RCC 7860 (cell line): ENCODE data around the gene IBSP.

Source experiments
- DNase-seq: peaks from one replicate; pipeline ENCODE4 v3.0.0-alpha.2; 2015; ENCODE audit warnings: low spot score
- FAIRE-seq: peaks from 2 replicates; lab custom pipeline; 2012; peaks lifted over from hg19 to GRCh38; lab: Jason Lieb, UNC

Gene IBSP

DNA sequence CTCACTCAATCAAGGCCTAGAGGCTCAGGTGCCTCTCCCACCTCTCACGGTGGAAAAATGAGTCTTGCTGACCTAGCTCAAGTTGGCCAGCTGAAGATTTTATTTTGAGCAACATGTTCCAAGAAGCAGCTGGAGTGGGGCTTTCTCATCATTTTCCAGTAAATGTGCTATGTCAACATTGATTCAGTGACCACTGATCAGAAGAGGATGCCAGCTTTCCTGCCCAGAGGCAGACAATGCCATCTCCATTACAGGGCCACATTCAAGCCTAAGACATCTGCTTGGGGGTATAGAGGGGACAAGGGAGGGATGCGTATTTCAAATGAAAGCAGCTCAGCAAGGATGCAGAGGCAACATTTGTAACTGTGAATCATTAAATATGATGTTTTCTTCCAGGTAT lies 36.4 kb downstream of the IBSP start:
- DNase-seq (no peak), FAIRE-seq (no peak)

DNA sequence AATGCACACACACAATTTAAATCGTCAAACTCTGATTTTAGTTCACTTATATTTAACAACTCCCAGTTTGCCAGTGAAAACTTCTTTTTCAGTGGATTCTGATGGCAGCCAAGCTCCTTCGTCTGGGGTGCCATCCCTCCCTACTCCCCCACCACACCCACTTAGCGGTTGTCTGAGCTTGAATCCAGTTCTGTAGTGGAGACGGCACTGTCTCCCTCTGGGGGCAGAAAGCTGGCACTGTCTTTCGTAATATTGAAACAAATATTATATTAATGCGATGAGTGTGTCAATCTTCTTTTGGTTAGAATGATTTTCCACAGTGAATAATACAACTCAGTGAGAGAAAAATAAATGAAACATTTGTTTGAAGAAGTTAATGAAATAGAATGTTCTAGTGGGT lies 38.9 kb downstream of the IBSP start:
- FAIRE-seq (no peak), DNase-seq (no peak)

DNA sequence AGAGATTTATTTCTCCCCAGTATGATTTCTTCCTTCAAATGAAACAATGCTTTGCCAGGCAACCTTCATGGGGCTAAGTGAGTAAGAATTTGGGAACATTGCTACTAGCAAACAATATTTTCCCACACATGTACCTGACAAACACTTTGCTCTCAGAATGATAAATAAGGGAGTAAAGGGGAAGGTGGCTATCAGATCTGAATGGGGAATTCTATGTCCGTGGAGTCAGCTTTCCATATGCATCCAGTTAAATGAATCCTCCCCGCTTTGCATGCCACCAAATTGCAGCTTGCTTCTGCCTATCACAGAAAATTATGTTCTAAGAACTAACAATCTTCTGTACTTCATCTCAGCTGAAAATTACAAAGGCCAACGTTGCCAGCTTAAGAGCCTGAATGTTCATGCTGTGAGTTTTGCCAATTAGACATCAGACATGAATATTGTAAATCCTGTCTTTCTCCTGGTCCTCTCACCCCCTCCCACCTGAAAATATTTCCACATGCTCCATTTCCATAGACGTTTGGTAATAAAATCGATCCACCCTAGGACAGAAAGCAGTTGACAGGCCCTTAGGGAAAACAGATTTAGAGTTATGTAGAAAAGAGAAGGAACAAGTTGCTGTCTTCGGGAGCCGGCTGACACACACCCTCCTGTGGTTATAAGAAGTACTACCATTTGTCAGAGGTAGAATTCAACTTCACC lies 39.7 kb downstream of the IBSP start:
- peak; percentile 67 for FAIRE-seq
- peak; percentile 26 for DNase-seq

DNA sequence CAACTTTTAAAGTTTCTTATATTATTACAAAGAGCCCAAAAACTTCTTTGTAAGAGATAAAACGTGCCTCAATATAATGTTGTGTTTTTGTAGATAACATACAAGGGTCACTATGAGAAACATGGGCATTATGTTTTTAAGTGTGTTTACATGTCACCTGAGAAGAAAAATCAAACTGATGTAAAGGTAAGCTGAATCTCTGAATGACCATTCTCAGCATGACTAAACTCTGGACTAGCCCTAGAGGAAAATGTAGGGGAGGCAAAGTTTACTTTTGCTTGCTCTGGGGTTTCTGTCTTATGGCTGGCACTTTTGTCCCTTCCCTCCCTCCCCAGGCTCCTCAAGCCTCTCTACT lies 40.2 kb downstream of the IBSP start:
- DNase-seq: no peak
- FAIRE-seq: no peak

DNA sequence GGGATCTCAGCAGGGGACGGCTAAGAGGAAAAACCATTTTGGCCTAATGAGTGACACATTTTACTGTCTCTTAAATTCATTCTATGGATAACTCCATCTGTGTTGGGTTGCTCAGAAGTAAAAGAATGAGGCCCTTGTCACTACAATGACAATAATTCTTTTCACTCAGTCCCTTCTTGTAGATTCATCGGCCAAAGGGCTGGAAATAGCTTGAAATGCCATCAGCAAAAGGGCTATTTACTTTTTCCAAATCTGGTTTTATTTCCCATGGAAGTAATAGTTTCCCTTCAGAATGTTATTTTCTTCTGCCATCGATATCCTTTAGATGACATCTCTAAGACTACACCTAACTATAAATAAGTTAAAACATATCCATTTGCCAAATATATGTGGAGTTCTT lies 40.8 kb downstream of the IBSP start:
- FAIRE-seq (no peak), DNase-seq (no peak)

DNA sequence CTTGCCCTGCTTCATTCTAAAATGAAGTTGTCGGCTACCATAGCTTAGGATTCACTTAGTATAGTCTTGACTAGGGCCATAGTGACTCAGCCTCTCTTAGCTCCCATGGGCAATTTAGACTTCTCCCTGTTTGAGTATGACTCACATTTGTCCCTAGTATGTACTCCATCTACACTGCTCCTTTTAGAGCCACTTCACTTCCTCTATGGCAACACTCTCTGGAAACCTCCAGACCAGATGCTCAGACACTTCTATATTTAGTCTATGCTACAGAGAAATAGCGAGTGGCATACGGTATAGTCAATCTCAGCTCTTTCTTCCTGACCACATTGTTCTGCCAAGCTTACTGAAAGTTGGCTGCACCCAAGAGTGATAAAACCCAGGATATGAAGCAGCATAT lies 44.6 kb downstream of the IBSP start:
- FAIRE-seq: peak; percentile 57
- peak; percentile 63 for DNase-seq

DNA sequence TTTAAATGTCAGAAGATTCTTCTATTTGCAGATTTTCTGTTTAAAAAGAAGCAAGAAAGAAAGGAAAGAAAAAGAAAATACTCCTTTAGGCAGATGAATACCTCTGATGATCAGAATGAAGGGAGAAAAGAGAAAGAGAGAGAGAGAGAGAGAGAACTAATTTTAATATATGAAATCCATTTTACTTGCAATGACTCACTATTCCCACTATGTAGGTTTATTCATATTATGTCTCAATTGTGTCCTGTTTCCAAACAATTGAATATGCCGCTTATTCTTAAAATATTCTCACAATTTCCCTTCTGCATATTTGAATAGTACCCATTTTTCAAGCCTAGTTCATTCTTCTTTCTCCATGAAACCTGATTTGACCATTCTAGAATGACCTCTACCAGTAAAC lies 45.1 kb downstream of the IBSP start:
- DNase-seq (no peak), FAIRE-seq (no peak)

DNA sequence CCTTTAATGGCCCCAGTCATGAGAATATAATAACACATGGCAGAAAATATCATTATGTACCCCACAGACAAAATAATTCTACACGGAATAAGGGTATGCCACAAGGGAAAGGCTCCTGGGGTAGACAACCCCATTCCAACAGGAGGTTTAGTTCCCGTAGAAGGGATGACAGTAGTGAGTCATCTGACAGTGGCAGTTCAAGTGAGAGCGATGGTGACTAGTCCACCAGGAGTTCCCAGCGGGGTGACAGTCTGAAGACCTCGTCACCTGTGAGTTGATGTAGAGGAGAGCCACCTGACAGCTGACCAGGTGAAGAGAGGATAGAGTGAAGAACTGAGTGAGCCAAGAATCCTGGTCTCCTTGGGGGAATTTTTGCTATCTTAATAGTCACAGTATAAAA lies 46.9 kb downstream of the IBSP start:
- FAIRE-seq (no peak), DNase-seq (no peak)

DNA sequence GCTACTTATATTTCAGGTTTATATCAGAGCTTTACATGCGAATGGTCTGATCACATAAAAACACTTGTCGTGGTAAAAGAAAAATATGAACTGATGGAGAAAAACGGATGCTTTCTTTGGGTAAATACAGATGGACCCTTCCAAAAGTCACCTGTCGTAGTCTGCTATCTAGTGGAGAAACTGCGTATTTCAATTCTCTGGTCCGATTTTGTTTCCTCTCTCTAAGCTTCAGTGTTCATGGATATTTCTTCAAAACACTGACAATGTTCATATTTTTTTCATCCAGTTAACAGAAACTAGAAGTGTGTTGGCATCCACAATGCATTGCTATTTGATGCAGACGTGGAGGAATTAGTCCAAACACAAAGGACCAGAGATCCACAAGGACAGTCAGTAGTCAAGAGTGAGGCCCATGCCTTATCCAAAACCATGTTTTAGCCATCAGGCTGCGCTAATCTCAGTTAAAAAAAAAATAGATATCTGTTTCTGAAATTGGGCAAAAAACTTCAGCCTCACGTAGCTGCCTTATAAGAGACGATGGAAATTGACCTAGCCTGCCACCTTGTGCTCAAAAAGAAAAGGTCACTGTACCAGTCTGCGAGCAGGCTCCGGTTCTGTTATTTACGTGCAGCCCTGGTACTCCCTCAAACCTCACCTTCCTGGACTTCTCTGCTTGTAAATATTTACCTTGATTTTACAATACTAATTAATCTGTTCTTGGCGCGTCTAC lies 49.4 kb downstream of the IBSP start:
- peak; percentile 27 for FAIRE-seq
- peak; percentile 31 for DNase-seq

DNA sequence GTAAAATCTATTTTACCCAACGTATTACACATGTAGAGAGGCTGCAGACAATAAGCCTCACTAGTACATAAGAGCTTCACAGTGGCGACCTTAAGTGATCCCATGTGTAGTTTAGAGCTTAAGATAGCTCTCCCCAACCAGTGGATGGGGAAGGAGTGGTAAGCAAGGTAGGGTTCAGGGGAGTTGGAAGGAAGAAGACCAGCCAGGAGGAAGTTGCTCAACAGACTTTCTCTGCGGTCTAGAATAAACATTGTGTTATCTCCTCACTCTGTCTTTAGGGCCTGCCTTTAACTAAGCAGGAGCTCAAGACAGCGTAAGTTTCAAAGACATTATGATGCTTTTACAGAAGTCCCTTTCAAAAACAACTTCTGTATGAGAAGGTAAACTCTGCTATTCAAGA lies 50.3 kb downstream of the IBSP start:
- DNase-seq (no peak), FAIRE-seq (no peak)

DNA sequence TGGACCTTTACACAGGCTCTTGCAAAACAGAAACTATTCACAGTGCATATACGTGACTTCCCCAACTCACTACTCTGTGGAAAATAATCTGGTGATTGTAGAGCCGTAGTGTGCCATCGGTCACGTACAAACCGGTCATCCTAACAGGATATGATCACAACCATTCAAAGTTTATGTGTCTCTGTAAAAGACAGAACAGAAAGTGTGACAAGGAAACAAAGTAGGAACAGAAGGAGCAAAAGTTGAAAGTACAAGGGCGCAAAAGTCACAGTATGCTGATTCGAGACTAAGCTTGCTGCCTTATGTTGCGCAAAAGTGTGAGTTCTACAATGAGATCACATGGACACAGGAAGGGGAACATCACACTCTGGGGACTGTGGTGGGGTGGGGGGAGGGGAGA lies 52.0 kb downstream of the IBSP start:
- no peak for FAIRE-seq
- no peak for DNase-seq

DNA sequence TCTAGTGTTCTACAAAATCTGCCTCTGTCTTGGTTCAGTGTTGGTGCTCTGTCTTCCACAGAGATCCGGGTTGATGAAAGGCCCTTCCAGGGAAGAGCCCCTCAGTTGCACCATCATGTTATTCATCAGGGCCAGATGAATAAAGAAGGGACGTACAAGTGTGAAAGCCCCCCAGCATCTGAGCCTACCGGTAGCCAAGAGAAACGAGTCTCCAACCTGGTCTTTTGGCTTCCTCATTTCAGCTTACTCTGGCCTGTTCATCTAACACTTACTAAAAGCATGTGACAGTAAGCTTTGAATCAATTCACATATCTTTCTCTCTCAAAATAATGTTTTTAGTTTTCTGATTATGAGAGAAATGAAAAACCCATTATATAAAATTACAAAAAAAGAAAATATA lies 52.6 kb downstream of the IBSP start:
- no peak for DNase-seq
- FAIRE-seq: no peak

DNA sequence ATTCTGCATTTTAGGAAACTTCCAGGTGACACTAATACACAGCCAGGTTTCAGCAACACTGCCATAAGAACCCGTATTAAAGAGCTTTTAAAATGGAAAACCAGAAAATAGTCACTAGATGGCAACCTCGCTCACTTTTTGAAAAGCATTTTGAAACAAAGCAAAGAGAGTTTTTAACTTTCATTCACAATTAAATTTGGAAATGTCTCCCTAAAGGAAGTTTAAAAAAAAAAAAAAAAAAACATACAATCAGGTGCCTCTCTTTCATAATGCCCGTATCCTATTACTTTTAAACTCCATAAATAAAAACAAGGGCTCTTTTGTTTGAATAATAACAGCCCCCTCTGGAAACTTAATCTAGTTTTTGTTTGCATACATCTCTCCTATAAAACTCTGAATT lies 53.8 kb downstream of the IBSP start:
- peak; percentile 34 for DNase-seq

DNA sequence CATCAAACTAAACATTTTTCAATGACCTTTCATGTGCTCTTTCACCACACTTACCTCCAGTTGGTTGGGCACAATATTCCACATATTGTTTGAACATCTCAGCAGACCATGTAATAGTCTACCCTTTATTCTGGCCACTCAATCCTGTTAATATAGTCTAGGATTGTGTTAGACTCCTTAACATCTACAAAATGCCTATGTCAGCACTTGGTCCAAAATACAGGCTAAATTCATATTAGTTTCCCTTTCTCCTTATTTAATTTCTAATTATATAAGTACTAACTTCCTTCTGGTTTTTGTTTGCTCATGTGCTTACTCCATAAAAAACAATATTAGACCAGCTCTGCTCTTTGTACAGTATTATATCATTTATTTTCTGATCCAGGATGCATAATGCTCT lies 54.5 kb downstream of the IBSP start:
- FAIRE-seq: no peak
- no peak for DNase-seq

More for the DNA sequence above, 53.8 kb downstream of the IBSP start:
- peak; percentile 77 for FAIRE-seq

DNA sequence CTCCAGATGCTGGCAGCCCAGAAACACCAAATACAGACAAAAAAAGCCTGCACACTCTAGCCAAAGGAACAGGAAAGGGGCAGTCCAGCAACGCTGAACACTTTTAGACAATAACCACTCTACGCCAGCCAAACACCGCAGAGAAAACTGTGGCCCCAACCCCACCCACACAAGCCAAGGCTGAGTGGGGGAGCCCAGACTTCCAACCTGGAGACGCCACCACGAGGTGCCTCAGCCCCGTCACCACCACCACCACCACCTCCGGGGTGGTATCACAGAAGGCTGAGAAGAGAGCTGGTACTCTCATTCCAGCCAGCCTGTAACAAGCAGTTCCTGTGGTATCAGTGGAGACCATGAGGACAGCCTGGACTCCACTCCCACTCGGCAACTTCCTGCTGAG lies 56.2 kb downstream of the IBSP start:
- DNase-seq (no peak), FAIRE-seq (no peak)

DNA sequence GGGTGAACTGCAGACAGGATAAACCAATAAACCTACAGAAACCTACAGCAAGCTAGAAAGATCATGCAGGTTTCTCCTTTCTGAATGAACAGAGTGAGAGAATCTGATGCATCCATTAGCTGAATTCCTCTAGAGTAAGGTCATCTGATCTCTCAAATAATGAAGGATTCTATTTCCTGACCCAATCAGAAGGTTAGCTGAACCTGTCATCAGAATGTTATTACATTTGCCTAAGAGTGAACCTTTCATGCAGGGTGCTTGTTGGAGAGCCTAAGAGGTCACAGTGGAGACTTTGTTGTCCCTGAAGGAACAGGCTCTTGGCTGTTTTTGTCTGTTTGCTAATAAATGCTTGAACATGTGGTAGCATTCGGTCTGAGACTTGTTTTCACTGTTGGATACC lies 57.5 kb downstream of the IBSP start:
- FAIRE-seq (no peak), DNase-seq (no peak)

DNA sequence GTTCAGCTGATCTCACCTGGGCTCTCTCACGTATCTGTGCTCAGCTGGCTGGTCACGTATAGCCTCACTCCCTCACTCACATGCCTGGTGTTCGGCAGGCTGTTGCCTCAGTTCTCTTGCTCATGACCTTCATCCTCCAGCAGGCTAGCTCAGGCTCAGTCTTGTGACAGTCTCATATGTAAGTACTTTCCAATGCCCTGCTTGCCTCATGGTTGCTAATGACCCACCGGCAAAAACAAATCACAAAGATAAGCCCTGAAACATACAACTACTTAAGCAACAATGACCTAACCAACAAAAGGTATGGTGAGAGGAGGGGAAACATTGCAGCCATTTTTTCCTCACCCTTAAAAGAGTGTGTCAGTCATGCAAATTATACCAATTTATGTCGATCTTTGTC lies 58.4 kb downstream of the IBSP start:
- FAIRE-seq: no peak

More for the DNA sequence above, 58.4 kb downstream of the IBSP start:
- no peak for DNase-seq
